SK-N-SH treated with all-trans-retinoic acid at 6 μM for 48 hours (cell line): ENCODE data around the gene CYTH3.

Experiments used
- ATAC-seq: fragments of 200-7000 bp; cut with Tn5 transposase; 3 replicates; pipeline ENCODE4 v1.9.1; 2020; ENCODE audit warnings: mild to moderate bottlenecking, moderate library complexity
- ARNTL ChIP-seq: fragments of 450-650 bp; formaldehyde crosslinking; IDR thresholded peaks from 2 replicates; pipeline ENCODE4 v1.5.0; 2020; ENCODE audit warnings: low read depth, mild to moderate bottlenecking, moderate library complexity, borderline replicate concordance
- CREB5 ChIP-seq: fragments of 250-450 bp; sonication (Bioruptor Pico); IDR thresholded peaks from 2 replicates; pipeline ENCODE4 v1.5.1; 2020; ENCODE audit warnings: low read depth, mild to moderate bottlenecking, moderate library complexity
- CSDC2 ChIP-seq: fragments of 250-450 bp; sonication (Bioruptor Pico); IDR thresholded peaks from 2 replicates; pipeline ENCODE4 v1.5.0; 2020; ENCODE audit warnings: mild to moderate bottlenecking, moderate library complexity
- CSRNP3 ChIP-seq: fragments of 250-450 bp; sonication (Bioruptor Pico); IDR thresholded peaks from 2 replicates; pipeline ENCODE4 v1.5.1; 2021; ENCODE audit warnings: mild to moderate bottlenecking, moderate library complexity
- ESRRG ChIP-seq: fragments of 250-450 bp; sonication (Bioruptor Pico); IDR thresholded peaks from 2 replicates; pipeline ENCODE4 v1.6.1; 2021; ENCODE audit warnings: mild to moderate bottlenecking
- GLIS3 ChIP-seq: fragments of 250-450 bp; sonication (Bioruptor Pico); IDR thresholded peaks from 2 replicates; pipeline ENCODE4 v1.5.0; 2020; ENCODE audit warnings: mild to moderate bottlenecking, moderate library complexity
- ISL1 ChIP-seq: fragments of 250-450 bp; sonication (Bioruptor Pico); IDR thresholded peaks from 2 replicates; pipeline ENCODE4 v2.1.2; 2022; ENCODE audit warnings: mild to moderate bottlenecking, moderate library complexity
- OSR1 ChIP-seq: fragments of 250-450 bp; sonication (Bioruptor Pico); IDR thresholded peaks from 2 replicates; pipeline ENCODE4 v1.8.0; 2022; ENCODE audit warnings: moderate library complexity, mild to moderate bottlenecking, inconsistent platforms
- PATZ1 ChIP-seq: fragments of 250-450 bp; sonication (Bioruptor Pico); IDR thresholded peaks from 2 replicates; pipeline ENCODE4 v1.8.0; 2020; ENCODE audit warnings: mild to moderate bottlenecking, moderate library complexity, borderline replicate concordance
- POU6F1 ChIP-seq: fragments of 250-450 bp; sonication (Bioruptor Pico); IDR thresholded peaks from 2 replicates; pipeline ENCODE4 v1.8.0; 2021; ENCODE audit warnings: low read depth, mild to moderate bottlenecking, moderate library complexity, borderline replicate concordance
- PPARA ChIP-seq: fragments of 250-450 bp; sonication (Bioruptor Pico); IDR thresholded peaks from 2 replicates; pipeline ENCODE4 v1.5.0; 2020; ENCODE audit warnings: mild to moderate bottlenecking, borderline replicate concordance
- RARB ChIP-seq: fragments of 250-450 bp; sonication (Bioruptor Pico); IDR thresholded peaks from 2 replicates; pipeline ENCODE4 v1.8.0; 2021; ENCODE audit warnings: mild to moderate bottlenecking, moderate library complexity
- SNAI2 ChIP-seq: fragments of 250-450 bp; sonication (Bioruptor Pico); IDR thresholded peaks from 2 replicates; pipeline ENCODE4 v1.5.0; 2020; ENCODE audit warnings: mild to moderate bottlenecking, moderate library complexity
- TCF4 ChIP-seq: fragments of 250-450 bp; sonication (Bioruptor Pico); IDR thresholded peaks from 2 replicates; pipeline ENCODE4 v1.8.0; 2021; ENCODE audit warnings: mild to moderate bottlenecking, moderate library complexity, borderline replicate concordance
- TOX ChIP-seq: fragments of 250-450 bp; sonication (Bioruptor Pico); IDR thresholded peaks from 2 replicates; pipeline ENCODE4 v1.8.0; 2021; ENCODE audit warnings: mild to moderate bottlenecking, moderate library complexity, borderline replicate concordance
- TSHZ2 ChIP-seq: fragments of 250-450 bp; sonication (Bioruptor Pico); IDR thresholded peaks from 2 replicates; pipeline ENCODE4 v1.5.0; 2020; ENCODE audit warnings: mild to moderate bottlenecking, moderate library complexity
- ZC3H10 ChIP-seq: fragments of 250-450 bp; sonication (Bioruptor Pico); IDR thresholded peaks from 2 replicates; pipeline ENCODE4 v1.5.1; 2021; ENCODE audit warnings: mild to moderate bottlenecking, moderate library complexity
- ZFP3 ChIP-seq: fragments of 250-450 bp; sonication (Bioruptor Pico); IDR thresholded peaks from 2 replicates; pipeline ENCODE4 v1.5.0; 2020; ENCODE audit warnings: mild to moderate bottlenecking, moderate library complexity
- ZNF565 ChIP-seq: fragments of 450-650 bp; formaldehyde crosslinking; conservative IDR thresholded peaks from 2 replicates; pipeline ENCODE4 v1.5.0; 2020; ENCODE audit warnings: low read depth, mild to moderate bottlenecking, moderate library complexity
- ZNF70 ChIP-seq: fragments of 450-650 bp; formaldehyde crosslinking; IDR thresholded peaks from 2 replicates; pipeline ENCODE4 v1.5.0; 2020; ENCODE audit warnings: mild to moderate bottlenecking, moderate library complexity
- ZNF8 ChIP-seq: fragments of 450-650 bp; formaldehyde crosslinking; IDR thresholded peaks from 2 replicates; pipeline ENCODE4 v1.5.0; 2020; ENCODE audit warnings: mild to moderate bottlenecking, moderate library complexity

CYTH3 gene

GRCh38 chr7:6269527-6269926 is 2.9 kb downstream of the CYTH3 start:
- no peak for ATAC-seq
- TF ChIP-seq CSDC2 (CRISPR knock-in tag) (no peak), GLIS3 (CRISPR knock-in tag) (no peak), ZNF8 (CRISPR knock-in tag) (no peak), ZFP3 (CRISPR knock-in tag) (no peak), ISL1 (CRISPR knock-in tag) (no peak), PATZ1 (no peak), CREB5 (CRISPR knock-in tag) (no peak), TCF4 (CRISPR knock-in tag) (no peak), PPARA (no peak), CSRNP3 (CRISPR knock-in tag) (no peak), SNAI2 (CRISPR knock-in tag) (no peak), ZNF70 (no peak), ZC3H10 (no peak), POU6F1 (CRISPR knock-in tag) (no peak), RARB (no peak), ARNTL (no peak), TOX (CRISPR knock-in tag) (no peak), ZNF565 (CRISPR knock-in tag) (no peak), ESRRG (CRISPR knock-in tag) (no peak)
- TF ChIP-seq, all 23 proteins: peak for 0

GRCh38 chr7:6268907-6269306 is 3.5 kb downstream of the CYTH3 start:
- no peak for ATAC-seq
- TF ChIP-seq POU6F1 (CRISPR knock-in tag) = no peak
- no peak for TF ChIP-seq OSR1 (CRISPR knock-in tag)
- TF ChIP-seq ARNTL = no peak
- TF ChIP-seq ZNF8 (CRISPR knock-in tag) = no peak
- no peak for TF ChIP-seq ZC3H10
- no peak for TF ChIP-seq ZFP3 (CRISPR knock-in tag)
- no peak for TF ChIP-seq ESRRG (CRISPR knock-in tag)
- TF ChIP-seq TOX (CRISPR knock-in tag) = no peak
- no peak for TF ChIP-seq CSDC2 (CRISPR knock-in tag)
- no peak for TF ChIP-seq CREB5 (CRISPR knock-in tag)
- TF ChIP-seq TSHZ2 (CRISPR knock-in tag) = no peak
- TF ChIP-seq ZNF565 (CRISPR knock-in tag) = no peak
- no peak for TF ChIP-seq CSRNP3 (CRISPR knock-in tag)
- no peak for TF ChIP-seq ZNF70
